Mucosa of descending colon (tissue), 3 donors: ENCODE data around the gene CNTNAP2. TPM values are rescaled to one million over a fixed set of nuclear protein-coding genes. Genes with fewer than 3 reads are reported as not detected.

Experiments used
- ATAC-seq: fragments of 200-7000 bp; cut with Tn5 transposase; one replicate; pipeline ENCODE4 v1.9.1; 2020; ENCODE audit warnings: mild to moderate bottlenecking, moderate library complexity
- DNase-seq, 3 donors: peaks; one replicate each; pipeline ENCODE4 v3.0.0-alpha.2; 2020
- H3K36me3 ChIP-seq: fragments of 200-600 bp; one replicate; pipeline ENCODE4 v1.8.0; 2021; ENCODE audit warnings: low read depth, mild to moderate bottlenecking
- H3K4me1 ChIP-seq: fragments of 200-600 bp; one replicate; pipeline ENCODE4 v1.8.0; 2021; ENCODE audit warnings: low read depth, mild to moderate bottlenecking
- H3K4me3 ChIP-seq: fragments of 200-600 bp; one replicate; pipeline ENCODE4 v1.8.0; 2021; ENCODE audit warnings: mild to moderate bottlenecking
- H3K9me3 ChIP-seq: fragments of 200-600 bp; one replicate; pipeline ENCODE4 v1.8.0; 2021; ENCODE audit warnings: mild to moderate bottlenecking
- intact Hi-C, 2 donors: fragments of 100-400 bp; cut with DNase I in 1 of 2; cut with micrococcal nuclease in 1 of 2; formaldehyde crosslinking; loops; one replicate each; pipeline versions ENCODE4 v1.11.0 to v1.11.1; 2022; cut with DNase I, micrococcal nuclease
- total RNA-seq, 3 donors: library from RNA; stranded (reverse); fragmentation: NEBNext Ultra II Directional in 2 of 3; extraction: Animal tissue kit (Norgen Biotek cat#: 25700) in 2 of 3; gene quantifications; one replicate each; pipeline versions ENCODE4 v1.2.1 to v1.2.4, GENCODE V29; 2021 to 2023
- TF ChIP-seq, protein P1 (sequence below): fragments of 200-600 bp; IDR thresholded peaks from one replicate; pipeline ENCODE4 v1.8.0; 2022; ENCODE audit warnings: antibody characterized with exemption, mild to moderate bottlenecking
- donor health status: DM: no; HTN: no; CAD: no; lungs with moderate emphysema.
- donor health status: DM: no; HTN: no; CAD: no.
- donor health status: DM: no; HTN: yes; CAD: no.

The CNTNAP2 gene
- total RNA-seq, 3 donors from 2014 or later = 3.1 to 5.9 (median 4.2) TPM

DNA sequence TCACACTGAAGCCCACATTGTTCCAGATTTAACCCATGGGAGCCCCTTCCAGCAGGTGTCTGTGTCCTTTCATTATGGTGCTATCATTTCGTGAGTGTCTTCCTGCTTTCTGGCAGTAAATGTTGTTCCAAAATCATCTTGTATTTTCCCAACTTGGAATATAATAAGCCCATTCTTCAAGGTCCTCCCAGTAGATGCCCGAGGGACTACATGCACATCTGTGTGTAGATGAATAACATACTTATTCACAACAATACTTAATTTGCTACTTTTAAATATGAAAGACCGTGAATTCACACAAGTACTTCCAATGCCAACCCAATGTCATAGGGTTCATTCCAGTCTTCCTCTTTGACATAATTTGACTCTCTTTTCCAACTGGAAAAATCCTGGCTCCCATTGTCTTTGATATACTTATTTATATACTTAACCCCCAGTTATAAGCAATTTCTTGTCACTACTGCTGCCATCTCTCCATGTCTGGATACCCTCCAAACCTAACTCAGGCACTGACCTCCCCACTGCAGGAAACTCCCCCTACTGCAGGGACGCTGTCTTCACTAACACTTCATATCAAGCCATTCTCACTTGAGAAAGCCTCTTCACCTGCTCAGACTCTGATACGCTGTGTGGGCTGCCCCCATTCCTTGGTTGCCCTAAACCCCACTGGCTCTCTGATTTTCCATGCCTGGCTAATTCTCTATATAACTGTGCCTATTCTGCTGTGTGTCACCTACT, 1119.2 kb downstream of the CNTNAP2 start:
- Histone ChIP-seq H3K36me3 (no peaks in the 10 kb centered on the region), H3K9me3 (no peaks in the 10 kb centered on the region), H3K4me3 (no peak overlapping the region), H3K4me1 (no peaks in the 10 kb centered on the region)
- intact Hi-C loops = no loop called here
- ATAC-seq (no peak), DNase-seq (no peak)
- TF ChIP-seq, protein P1, sequence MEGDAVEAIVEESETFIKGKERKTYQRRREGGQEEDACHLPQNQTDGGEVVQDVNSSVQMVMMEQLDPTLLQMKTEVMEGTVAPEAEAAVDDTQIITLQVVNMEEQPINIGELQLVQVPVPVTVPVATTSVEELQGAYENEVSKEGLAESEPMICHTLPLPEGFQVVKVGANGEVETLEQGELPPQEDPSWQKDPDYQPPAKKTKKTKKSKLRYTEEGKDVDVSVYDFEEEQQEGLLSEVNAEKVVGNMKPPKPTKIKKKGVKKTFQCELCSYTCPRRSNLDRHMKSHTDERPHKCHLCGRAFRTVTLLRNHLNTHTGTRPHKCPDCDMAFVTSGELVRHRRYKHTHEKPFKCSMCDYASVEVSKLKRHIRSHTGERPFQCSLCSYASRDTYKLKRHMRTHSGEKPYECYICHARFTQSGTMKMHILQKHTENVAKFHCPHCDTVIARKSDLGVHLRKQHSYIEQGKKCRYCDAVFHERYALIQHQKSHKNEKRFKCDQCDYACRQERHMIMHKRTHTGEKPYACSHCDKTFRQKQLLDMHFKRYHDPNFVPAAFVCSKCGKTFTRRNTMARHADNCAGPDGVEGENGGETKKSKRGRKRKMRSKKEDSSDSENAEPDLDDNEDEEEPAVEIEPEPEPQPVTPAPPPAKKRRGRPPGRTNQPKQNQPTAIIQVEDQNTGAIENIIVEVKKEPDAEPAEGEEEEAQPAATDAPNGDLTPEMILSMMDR = no peak

DNA sequence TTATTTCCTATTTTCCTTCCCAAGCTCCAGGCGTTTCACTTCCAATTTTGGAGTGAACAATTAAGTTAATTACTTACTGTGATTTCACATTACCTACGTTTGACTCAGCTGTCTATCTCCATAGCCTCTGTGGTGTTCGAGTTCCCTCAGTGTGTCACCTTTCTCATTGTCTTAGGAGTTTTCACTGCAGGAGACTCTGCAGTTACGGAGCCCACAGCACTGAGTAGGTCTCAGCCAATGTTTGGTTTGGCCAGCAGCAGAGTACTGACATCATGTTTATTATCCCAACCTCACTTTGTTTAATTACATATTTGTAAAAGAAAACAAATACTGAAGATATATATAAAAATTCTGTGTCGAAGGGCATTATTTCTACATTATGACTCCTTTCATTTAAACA, 1123.9 kb downstream of the CNTNAP2 start:
- no peak for DNase-seq
- intact Hi-C loops = no loop called here
- no peaks in the 10 kb centered on the region for H3K9me3 ChIP-seq
- ATAC-seq = no peak
- no peaks in the 10 kb centered on the region for H3K36me3 ChIP-seq
- no peaks in the 10 kb centered on the region for H3K4me1 ChIP-seq
- TF ChIP-seq, protein P1 = no peak
- H3K4me3 ChIP-seq = no peak overlapping the region

DNA sequence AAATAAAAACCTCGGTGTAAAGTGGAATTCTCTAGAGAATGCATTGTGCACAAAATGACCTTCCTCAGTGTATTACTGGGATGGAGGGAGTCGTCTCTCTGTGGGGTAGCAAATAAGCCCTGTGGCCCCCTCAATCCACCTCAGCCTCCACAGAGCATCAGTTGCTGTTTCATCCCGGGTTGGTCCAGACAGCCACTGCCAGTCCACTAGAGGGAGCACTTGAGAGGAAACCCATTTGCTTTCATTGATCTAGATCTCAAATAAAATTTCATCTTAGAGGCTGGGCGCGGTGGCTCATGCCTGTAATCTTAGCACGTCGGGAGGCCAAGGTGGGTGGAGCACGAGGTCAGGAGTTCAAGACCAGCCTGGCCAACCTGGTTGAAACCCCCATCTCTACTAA, 1128.7 kb downstream of the CNTNAP2 start:
- TF ChIP-seq, protein P1 = peak; percentile 24
- Histone ChIP-seq H3K4me3 (no peak overlapping the region), H3K36me3 (no peaks in the 10 kb centered on the region), H3K4me1 (no peaks in the 10 kb centered on the region), H3K9me3 (no peaks in the 10 kb centered on the region)
- ATAC-seq (peak; percentile 53), DNase-seq (peak in 2 of 3 donors; percentile 28 to 66)
- intact Hi-C loops = no loop called here

DNA sequence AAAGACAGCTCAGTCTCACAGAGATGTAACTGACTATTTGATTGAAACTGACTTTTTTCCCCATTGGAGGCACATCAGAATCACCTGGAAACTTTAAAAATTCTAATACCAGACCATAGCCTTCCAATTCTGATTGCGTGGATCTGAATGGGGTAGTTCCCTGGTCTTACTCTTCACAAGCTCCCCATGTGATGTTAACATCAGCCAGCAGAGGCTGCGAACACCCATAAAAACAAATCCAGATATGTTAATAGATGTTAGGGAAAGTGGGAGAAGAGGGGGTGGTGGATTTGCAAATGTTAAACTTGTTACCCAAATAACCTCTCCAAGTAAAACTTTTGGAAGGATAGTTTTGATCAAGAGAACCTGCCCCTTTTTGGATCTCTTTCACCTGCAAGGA, 1133.4 kb downstream of the CNTNAP2 start:
- no peaks in the 10 kb centered on the region for H3K9me3 ChIP-seq
- H3K4me3 ChIP-seq = no peak overlapping the region
- no peaks in the 10 kb centered on the region for H3K4me1 ChIP-seq
- no peaks in the 10 kb centered on the region for H3K36me3 ChIP-seq
- DNase-seq (no peak), ATAC-seq (no peak)
- TF ChIP-seq, protein P1 = no peak
- intact Hi-C loops = no loop called here

DNA sequence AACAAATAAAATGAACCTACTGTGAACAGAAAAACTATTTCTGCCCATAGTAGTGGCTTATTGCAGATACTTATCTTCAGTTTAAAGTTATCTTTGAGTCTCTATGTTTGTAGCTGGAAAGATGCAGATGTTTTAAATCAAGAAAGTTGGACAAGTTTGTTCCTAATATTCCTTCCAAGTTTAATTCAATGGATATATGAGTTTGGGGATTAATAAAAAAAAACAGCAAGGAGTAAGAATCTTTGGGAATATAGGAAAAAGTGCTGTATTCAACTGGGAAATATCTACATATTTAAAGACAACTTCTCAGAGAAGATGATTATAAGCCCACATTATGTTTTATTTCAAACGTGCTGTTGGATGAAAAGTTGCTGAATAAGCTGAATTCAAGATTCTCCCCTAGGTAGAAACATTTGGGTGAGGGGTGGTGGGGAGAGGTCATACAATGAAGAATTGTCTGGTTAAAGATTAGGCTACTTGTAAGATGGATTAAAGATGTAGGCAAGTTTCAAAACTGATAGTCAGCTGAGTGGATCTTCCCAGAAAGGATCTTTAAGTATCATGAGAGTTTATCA, 1135.2 kb downstream of the CNTNAP2 start:
- no peak for DNase-seq
- TF ChIP-seq, protein P1 = no peak
- Histone ChIP-seq H3K9me3 (no peaks in the 10 kb centered on the region), H3K4me1 (no peaks in the 10 kb centered on the region), H3K4me3 (no peak overlapping the region), H3K36me3 (no peaks in the 10 kb centered on the region)
- intact Hi-C loops = no loop called here
- ATAC-seq = no peak
